HUDEP-2 (cell line): Measurements from ENCODE around the gene ZNF280C.

Experiments used
- DNase-seq, 76 experiments: peaks; one replicate each; lab custom pipeline; 2025; ENCODE audit not compliant: unreplicated experiment in 76 of 76; lab: John Stamatoyannopoulos, UW

Gene ZNF280C

DNA sequence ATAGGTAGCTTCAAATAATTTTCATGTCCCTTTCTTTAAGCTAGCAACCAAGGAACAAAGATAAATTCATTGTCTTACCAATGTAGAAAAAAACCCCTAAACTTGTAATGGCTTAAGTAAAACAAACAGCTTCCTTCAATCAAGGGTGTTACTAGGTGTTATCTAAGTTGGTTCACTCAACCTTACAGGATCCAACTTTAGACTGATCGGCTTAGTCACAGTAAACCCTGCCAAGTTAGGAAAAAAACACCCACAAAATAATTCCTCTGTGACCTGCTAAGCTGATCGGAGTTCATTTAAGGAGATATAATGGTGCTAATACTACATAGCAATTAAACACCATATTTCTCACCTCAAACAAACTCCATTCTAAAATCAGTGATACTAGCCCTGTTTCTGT, 113.1 kb downstream of the ZNF280C start:
- DNase-seq = no peak
